Sigmoid colon (tissue), 4 donors: ENCODE measurements around the gene MYMX.

Experiments used
- EP300 ChIP-seq, 4 donors: sonication (generic); formaldehyde crosslinking; IDR thresholded peaks; one replicate each; pipeline ENCODE4 v1.6.1; 2017; ENCODE audit warnings: antibody characterized with exemption in 4 of 4
- POLR2A ChIP-seq, 2 donors: fragments of 450-650 bp; IDR thresholded peaks; one replicate each; pipeline ENCODE4 v1.6.1; 2016; ENCODE audit warnings: antibody characterized with exemption in 2 of 2, mild to moderate bottlenecking in 2 of 2, moderate library complexity in 2 of 2
- POLR2AphosphoS5 ChIP-seq, 4 donors: sonication (generic); formaldehyde crosslinking; IDR thresholded peaks; one replicate each; pipeline ENCODE4 v1.6.1; 2017; ENCODE audit warnings: antibody characterized with exemption in 4 of 4
- TF ChIP-seq, protein P1 (sequence below), 4 experiments: fragments of 450-650 bp in 3 of 4; fragments of 200-600 bp in 1 of 4; IDR thresholded peaks; one replicate each; pipeline ENCODE4 v1.5.1; 2016 to 2019; ENCODE audit warnings: antibody characterized with exemption in 4 of 4, mild to moderate bottlenecking in 3 of 4, moderate library complexity in 2 of 4

- TF ChIP-seq POLR2AphosphoS5 (IDR thresholded peaks at IDR 0.05) = no peak
- TF ChIP-seq, protein P1, sequence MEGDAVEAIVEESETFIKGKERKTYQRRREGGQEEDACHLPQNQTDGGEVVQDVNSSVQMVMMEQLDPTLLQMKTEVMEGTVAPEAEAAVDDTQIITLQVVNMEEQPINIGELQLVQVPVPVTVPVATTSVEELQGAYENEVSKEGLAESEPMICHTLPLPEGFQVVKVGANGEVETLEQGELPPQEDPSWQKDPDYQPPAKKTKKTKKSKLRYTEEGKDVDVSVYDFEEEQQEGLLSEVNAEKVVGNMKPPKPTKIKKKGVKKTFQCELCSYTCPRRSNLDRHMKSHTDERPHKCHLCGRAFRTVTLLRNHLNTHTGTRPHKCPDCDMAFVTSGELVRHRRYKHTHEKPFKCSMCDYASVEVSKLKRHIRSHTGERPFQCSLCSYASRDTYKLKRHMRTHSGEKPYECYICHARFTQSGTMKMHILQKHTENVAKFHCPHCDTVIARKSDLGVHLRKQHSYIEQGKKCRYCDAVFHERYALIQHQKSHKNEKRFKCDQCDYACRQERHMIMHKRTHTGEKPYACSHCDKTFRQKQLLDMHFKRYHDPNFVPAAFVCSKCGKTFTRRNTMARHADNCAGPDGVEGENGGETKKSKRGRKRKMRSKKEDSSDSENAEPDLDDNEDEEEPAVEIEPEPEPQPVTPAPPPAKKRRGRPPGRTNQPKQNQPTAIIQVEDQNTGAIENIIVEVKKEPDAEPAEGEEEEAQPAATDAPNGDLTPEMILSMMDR (IDR thresholded peaks at IDR 0.05) = no peak
- no peak for TF ChIP-seq POLR2A (IDR thresholded peaks at IDR 0.05)
- no peak for TF ChIP-seq EP300 (IDR thresholded peaks at IDR 0.05)
Observed at GRCh38 chr6:44249082-44249748, 32.5 kb downstream of the MYMX start.
